Measurements from ENCODE around the gene ACTL9.

- TF ChIP-seq EP300 (IDR thresholded peaks at IDR 0.05; ENCODE audit: borderline replicate concordance) (no peak), TEAD4 (IDR thresholded peaks at IDR 0.05) (no peak), NFIC (IDR thresholded peaks at IDR 0.05) (no peak), MAX (IDR thresholded peaks at IDR 0.05) (no peak), USF1 (IDR thresholded peaks at IDR 0.05) (no peak), ZBTB7A (IDR thresholded peaks at IDR 0.05; ENCODE audit: low read depth) (no peak), TAF1 (IDR thresholded peaks at IDR 0.05; ENCODE audit: low read depth) (no peak), YY1 (IDR thresholded peaks at IDR 0.05; ENCODE audit: low read depth) (no peak), TCF12 (IDR thresholded peaks at IDR 0.05; ENCODE audit: low read depth) (no peak), RAD21 (IDR thresholded peaks at IDR 0.05; ENCODE audit: low read depth) (no peak)
- TF ChIP-seq, protein P1, sequence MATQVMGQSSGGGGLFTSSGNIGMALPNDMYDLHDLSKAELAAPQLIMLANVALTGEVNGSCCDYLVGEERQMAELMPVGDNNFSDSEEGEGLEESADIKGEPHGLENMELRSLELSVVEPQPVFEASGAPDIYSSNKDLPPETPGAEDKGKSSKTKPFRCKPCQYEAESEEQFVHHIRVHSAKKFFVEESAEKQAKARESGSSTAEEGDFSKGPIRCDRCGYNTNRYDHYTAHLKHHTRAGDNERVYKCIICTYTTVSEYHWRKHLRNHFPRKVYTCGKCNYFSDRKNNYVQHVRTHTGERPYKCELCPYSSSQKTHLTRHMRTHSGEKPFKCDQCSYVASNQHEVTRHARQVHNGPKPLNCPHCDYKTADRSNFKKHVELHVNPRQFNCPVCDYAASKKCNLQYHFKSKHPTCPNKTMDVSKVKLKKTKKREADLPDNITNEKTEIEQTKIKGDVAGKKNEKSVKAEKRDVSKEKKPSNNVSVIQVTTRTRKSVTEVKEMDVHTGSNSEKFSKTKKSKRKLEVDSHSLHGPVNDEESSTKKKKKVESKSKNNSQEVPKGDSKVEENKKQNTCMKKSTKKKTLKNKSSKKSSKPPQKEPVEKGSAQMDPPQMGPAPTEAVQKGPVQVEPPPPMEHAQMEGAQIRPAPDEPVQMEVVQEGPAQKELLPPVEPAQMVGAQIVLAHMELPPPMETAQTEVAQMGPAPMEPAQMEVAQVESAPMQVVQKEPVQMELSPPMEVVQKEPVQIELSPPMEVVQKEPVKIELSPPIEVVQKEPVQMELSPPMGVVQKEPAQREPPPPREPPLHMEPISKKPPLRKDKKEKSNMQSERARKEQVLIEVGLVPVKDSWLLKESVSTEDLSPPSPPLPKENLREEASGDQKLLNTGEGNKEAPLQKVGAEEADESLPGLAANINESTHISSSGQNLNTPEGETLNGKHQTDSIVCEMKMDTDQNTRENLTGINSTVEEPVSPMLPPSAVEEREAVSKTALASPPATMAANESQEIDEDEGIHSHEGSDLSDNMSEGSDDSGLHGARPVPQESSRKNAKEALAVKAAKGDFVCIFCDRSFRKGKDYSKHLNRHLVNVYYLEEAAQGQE (IDR thresholded peaks at IDR 0.05; ENCODE audit: low read depth) = no peak
Observed at GRCh38 chr19:8699908-8700307, 1.3 kb upstream of the ACTL9 start.
